BE2C (cell line): ENCODE data around the gene CBARP. TPM values are rescaled to one million over a fixed set of nuclear protein-coding genes. Genes with fewer than 3 reads are reported as not detected.
A peak's percentile ranks its signal among the peaks of the same experiment; 100 is the strongest.

Source experiments
- DNase-seq: peaks from one replicate; pipeline ENCODE4 v3.0.0-alpha.2; 2020
- H3K27me3 ChIP-seq: fragments of 250-450 bp; sonication (Bioruptor Pico); 2 replicates; pipeline ENCODE4 v1.5.1; 2020; ENCODE audit warnings: mild to moderate bottlenecking
- H3K36me3 ChIP-seq: fragments of 250-450 bp; sonication (Bioruptor Pico); 2 replicates; pipeline ENCODE4 v1.5.1; 2020; ENCODE audit warnings: mild to moderate bottlenecking
- H3K4me1 ChIP-seq: fragments of 250-450 bp; sonication (Bioruptor Pico); 2 replicates; pipeline ENCODE4 v1.5.1; 2020
- H3K4me3 ChIP-seq: 2 replicates; pipeline ENCODE4 v1.5.1; 2011; ENCODE audit warnings: low read depth, low read length
- H3K9me3 ChIP-seq: fragments of 250-450 bp; sonication (Bioruptor Pico); 2 replicates; pipeline ENCODE4 v1.5.1; 2020
- polyA plus RNA-seq: library from polyadenylated mRNA; unstranded; fragments of >200 nt; gene quantifications from one replicate; pipeline ENCODE4 v1.2.1, GENCODE V29; 2012; ENCODE audit warnings: low read depth, missing spikeins; ENCODE audit not compliant: insufficient read length, insufficient read depth
- TF ChIP-seq, protein P1 (sequence below): IDR thresholded peaks from 2 replicates; pipeline ENCODE4 v1.5.1; 2012; ENCODE audit warnings: mild to moderate bottlenecking, low read depth, low read length

Gene CBARP, protein sequence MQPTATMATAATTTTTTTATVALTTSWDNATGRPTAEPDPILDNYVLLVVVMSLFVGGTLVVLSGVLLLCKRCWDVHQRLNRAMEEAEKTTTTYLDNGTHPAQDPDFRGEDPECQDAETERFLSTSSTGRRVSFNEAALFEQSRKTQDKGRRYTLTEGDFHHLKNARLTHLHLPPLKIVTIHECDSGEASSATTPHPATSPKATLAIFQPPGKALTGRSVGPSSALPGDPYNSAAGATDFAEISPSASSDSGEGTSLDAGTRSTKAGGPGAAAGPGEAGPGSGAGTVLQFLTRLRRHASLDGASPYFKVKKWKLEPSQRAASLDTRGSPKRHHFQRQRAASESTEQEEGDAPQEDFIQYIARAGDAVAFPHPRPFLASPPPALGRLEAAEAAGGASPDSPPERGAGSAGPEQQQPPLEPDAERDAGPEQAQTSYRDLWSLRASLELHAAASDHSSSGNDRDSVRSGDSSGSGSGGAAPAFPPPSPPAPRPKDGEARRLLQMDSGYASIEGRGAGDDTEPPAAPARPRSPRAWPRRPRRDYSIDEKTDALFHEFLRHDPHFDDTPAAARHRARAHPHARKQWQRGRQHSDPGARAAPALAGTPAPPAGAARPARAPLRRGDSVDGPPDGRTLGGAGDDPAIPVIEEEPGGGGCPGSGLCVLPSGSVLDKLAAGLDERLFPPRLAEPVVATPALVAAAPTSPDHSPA
- polyA plus RNA-seq: 23.0 TPM

DNA sequence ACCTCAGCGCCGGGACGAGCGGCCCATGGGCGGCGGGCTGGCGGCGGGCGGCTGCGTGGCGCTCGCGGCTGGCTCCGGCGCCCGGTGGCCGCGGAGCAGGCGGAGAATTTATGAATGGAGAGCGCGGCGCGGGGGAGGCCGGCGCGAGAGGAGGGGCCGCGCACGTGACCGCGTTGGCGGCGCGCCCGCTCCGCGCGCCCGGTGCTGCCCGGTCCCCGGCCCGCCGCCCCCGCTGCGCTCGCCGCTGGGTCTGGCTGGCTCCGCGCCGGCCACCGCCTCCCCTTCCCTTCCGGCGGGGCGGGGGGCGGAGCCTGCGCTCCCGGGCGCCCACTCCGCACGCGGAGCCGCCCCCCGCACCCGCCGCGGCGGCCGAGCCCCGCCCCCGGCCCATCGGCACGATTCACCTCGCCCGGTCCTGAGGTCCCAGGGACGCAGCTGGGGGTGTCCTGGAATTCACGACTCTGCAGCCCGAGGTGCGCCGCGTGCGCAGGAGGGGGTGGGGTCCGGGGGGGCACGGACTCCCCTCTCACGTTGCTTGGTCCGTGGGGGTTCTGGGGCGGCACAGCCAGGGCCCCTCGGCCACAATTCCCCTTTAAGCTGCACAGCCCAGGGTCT is at the start of gene CBARP:
Gene CBARP (minus strand): TSS at position 252 of the 615 bp plus-strand sequence. CDS start 1,905 bp downstream, outside the sequence.
- peak; percentile 72 for DNase-seq
- Histone ChIP-seq H3K4me1 (peaks cover 4% of the 10 kb centered on the region), H3K27me3 (no peaks in the 10 kb centered on the region), H3K36me3 (peaks cover 21% of the 10 kb centered on the region), H3K4me3 (peak within 1 kb of the TSS; percentile 77), H3K9me3 (no peaks in the 10 kb centered on the region)
- TF ChIP-seq, protein P1, sequence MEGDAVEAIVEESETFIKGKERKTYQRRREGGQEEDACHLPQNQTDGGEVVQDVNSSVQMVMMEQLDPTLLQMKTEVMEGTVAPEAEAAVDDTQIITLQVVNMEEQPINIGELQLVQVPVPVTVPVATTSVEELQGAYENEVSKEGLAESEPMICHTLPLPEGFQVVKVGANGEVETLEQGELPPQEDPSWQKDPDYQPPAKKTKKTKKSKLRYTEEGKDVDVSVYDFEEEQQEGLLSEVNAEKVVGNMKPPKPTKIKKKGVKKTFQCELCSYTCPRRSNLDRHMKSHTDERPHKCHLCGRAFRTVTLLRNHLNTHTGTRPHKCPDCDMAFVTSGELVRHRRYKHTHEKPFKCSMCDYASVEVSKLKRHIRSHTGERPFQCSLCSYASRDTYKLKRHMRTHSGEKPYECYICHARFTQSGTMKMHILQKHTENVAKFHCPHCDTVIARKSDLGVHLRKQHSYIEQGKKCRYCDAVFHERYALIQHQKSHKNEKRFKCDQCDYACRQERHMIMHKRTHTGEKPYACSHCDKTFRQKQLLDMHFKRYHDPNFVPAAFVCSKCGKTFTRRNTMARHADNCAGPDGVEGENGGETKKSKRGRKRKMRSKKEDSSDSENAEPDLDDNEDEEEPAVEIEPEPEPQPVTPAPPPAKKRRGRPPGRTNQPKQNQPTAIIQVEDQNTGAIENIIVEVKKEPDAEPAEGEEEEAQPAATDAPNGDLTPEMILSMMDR: no peak

DNA sequence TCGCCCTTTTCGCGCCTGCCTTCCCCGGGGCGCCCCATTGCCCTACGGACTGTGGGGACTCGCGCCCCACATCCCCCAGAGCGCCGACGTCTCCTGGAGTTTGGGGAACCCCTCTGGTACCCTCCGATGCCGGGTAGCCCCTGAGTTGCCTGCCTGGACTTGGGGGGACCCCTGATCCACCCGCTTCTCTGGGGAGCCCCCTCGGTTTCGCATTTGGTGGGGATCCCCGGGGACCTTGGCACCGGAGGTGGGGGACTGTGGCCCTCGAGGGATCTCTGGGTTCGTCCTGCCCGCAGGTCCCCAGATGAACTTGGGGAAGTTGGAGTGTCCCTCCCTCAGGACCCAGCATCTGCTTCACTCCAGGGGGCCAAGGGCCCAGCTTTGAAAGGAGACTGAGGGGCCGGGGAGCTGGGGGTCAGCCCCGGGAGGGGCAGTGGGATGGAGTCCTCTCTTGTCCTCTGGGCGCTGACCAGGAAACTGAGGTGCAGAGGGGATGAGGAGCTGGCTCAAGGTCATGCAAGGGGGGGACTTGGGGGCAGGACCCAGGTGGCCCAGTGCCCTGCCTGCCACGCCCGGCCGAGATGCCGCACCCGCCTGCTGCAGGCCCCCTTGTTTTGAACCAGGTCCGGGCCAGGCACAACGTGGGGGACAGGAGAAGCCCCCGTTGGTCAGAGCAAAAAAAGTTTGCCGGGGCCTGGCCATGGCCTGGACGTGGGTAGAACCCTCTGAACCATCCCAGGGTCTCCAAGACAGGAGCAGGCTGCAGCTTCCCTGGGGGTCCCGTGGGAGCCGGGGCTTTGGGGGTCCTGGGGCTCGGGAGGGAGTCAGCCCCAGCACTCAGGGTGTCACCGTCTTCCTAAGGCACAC is 48.9 kb upstream of the CBARP start:
- H3K4me1 ChIP-seq: no peaks in the 10 kb centered on the region
- peaks cover 29% of the 10 kb centered on the region for H3K27me3 ChIP-seq
- TF ChIP-seq, protein P1: no peak
- no peak for DNase-seq
- no peaks in the 10 kb centered on the region for H3K9me3 ChIP-seq
- H3K4me3 ChIP-seq: no peak overlapping the region; the same call in 1 of the 2 replicates
- no peaks in the 10 kb centered on the region for H3K36me3 ChIP-seq

DNA sequence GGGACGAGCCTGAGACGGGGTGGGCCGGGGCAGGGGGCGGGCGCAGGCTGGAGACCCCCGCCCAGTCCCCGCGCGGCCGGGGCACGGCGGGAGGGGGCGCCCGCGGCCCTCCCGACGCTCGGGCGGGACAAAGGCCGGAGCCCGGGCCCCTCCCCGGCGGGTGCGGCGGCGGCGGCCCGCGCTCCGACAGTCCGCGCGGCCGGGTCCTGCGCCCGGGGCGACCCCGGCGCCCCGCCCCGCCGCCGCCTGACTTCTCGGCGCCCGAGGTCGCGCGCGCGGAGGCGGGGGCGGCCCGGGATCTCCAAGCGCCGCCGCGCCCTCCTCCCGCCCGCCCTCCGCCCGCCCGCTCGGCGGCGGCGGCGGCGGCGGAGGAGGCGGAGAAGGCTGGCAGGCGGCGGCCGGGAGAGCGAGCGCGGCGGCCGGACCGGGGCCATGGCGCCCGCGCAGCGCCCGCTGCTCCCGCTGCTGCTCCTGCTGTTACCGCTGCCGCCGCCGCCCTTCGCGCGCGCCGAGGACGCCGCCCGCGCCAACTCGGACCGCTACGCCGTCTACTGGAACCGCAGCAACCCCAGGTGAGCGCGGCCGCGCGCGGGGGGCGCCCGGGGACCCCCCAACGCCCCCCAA is 48.0 kb upstream of the CBARP start, which contains the start of gene EFNA2:
Gene EFNA2 (plus strand): TSS at position 137 of the 624 bp plus-strand sequence. CDS start 296 bp downstream, at position 433.
- TF ChIP-seq, protein P1: no peak
- Histone ChIP-seq H3K4me3 (no peak within 1 kb of the TSS; the same call in 1 of the 2 replicates), H3K36me3 (no peaks in the 10 kb centered on the region), H3K27me3 (peaks cover 29% of the 10 kb centered on the region), H3K4me1 (no peaks in the 10 kb centered on the region), H3K9me3 (no peaks in the 10 kb centered on the region)
- no peak for DNase-seq

DNA sequence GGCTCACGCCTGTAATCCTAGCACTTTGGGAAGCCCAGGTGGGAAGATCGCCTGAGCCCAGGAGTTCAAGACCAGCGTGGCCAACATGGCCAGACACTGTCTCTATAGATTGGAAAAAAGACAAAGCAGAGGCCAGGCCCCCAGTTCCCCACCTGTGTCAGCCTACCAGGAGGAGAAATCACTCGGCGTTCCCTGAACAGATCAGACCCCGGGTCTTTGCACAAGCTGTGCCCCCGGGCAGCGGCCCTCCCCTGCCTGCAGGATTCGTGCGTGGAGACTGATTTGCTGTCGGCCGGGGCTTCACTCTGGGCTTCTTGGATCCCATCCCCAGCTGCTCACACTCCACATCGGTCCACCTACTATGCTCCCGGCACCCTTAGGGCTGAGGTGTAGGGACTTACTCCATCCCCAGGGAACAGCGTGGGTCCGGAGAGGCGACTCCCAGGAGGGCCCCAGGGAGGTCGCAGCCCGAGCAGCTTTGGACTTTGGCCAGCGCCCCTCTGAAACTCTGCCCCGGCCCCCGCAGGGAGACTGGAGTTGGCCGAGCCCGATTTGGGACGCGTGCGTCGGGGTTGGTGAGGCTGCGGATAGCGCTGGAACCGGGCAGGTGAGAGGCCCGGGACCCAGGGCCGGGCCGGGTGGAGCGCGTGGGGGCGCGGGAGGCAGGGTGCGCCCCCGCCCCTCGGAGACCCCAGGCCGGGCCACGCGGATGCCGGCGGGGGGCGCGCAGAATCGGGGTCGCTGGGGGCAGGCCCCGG is 47.4 kb upstream of the CBARP start:
- Histone ChIP-seq H3K4me1 (no peaks in the 10 kb centered on the region), H3K27me3 (peaks cover 29% of the 10 kb centered on the region), H3K36me3 (no peaks in the 10 kb centered on the region), H3K4me3 (no peak overlapping the region), H3K9me3 (no peaks in the 10 kb centered on the region)
- DNase-seq: no peak
- TF ChIP-seq, protein P1: no peak
